Islet of Langerhans (tissue), 1 donor: ENCODE measurements around the gene IMPDH1.

ENCODE experiments used
- FAIRE-seq: peaks from one replicate; lab custom pipeline; 2011; peaks lifted over from hg19 to GRCh38; lab: Jason Lieb, UNC

Gene IMPDH1

DNA sequence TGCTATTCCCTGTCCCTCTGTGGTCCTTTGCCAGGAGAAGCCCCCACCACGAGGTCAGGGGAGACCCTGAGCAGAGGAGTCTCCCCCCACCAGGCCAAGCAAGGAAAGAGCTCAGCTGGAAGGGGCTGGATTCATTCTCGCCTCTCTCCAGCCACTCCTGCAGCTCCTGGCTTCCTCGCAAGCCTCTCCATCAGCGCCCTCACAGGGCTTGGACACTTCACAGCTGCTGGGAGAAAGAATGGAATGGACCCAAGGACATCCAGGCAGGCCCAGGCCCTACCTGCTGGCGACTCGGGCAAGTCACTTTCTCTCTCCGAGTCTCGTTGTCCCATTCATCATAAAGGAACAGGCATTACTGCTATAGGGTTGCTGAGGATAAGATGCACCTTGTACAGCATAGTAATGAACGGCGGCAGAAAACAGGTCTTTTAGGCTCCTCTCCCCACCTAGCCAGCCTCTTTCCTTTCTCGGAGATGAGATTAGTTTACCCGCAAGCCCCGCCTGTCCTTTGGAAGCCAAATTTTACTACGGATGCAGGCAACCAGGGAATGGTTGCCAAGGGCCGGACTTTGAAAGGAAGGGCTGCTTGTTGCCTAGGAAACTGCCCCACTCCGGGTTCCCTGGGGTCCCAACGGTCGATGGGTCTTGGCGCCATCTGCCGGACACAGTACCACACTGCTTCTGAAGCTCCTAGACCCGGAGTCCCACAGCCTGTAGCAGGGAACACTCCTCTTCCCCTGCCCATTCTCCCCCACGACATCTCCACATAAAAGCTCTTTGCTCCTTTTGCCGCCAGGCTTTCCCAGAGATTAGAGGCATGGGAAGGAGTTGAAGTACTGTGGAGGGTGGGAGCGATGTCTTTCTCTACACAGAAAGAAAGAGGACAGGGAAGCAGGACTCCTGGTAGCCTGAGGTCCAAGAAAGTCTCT, 22.3 kb downstream of the IMPDH1 start:
- FAIRE-seq, result no peak

DNA sequence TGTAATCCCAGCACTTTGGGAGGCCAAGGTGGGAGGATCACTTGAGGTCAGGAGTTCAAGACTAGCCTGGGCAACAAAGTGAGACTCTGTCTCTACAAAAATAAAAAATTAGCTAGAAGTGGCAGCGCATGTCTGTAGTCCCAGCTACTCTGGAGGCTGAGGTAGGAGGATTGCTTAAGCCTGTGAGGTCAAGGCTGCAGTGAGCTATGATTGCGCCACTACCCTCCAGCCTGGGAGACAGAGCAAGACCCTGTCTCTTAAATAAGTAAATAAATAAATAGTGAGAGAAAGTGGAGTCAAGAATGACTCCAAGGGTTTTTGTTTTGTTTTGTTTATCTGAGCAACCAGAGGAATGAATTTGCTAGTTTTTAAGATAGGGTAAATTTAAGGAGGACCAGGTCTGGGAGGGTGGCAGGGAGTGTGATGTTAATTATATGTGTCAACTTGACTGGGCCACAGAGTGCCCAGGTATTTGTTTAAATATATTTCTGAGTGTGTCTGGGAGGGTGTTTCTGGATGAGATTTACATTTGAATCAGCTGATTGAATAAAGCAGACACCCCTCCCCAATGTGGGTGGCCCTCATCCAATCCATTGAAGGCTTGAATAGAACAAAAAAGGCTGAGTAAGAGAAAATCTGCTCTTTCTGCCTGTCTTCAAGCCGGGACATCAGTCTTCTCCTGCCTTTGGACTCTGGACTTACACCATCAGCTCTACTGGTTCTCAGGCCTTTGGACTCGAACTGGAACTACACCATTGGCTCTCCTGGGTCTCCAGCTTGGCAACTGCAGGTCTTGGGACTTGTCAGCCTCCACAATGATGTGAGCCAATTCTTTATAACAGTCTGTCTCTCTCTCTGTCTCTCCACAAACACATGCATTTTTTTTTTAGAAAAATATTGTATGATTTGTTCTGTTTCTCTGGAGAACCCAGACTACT, 23.5 kb downstream of the IMPDH1 start:
- FAIRE-seq, result no peak

DNA sequence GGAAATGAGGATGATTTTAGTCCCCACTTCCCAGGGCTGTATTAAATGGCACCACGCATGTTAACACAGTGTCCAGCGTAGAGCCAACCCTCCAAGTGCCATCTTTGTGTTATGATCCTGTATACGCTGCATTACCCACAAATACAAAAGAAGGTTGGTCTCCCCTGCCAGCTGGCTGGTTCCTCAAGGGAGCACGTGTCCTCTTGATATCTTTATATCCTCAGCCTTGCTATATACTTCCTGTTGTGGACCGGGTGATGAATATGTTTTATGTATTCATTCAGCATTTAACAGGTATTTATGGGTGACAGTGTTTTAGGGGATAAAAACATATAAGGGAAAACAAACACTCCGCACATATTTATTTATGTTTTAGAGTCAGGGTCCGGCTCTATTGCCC, 25.1 kb downstream of the IMPDH1 start:
- FAIRE-seq, result no peak

- no peak for FAIRE-seq
Measured at GRCh38 chr7:128383776-128384175, 26.0 kb downstream of the IMPDH1 start.

DNA sequence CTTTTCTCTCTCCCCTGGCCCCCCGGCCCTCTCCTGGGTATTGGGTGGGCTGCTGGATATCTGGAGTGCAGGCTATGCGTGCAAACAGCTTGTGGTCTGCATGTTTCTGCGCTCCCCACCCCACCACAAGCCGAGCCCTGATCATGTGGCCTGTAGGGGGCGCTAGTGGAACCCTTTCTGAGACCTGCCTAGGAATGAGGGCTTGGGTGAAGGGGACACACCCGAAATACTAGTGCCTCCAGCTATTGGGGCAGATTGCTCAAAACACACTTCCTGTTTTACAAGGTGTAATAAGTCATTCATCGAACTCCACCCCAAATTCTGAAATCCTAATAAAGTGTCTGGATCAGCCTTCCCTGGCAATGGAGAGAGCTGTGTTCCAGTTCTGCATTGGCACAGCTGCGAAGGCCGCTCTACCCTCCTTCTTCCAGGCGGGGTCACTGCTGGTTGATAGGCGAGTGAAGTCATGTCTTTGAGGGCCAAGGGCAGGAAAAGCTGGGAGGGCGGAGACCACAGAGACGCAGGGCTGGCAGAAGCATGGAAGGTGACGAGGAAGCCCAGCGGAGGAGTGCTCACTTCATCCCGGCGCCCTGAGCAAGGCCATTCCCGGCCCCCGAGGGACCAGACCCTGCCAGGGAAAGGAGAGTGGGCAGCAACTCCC, 28.5 kb downstream of the IMPDH1 start:
- FAIRE-seq, result no peak

- FAIRE-seq, result no peak
Measured at GRCh38 chr7:128380483-128381106, 29.2 kb downstream of the IMPDH1 start.

DNA sequence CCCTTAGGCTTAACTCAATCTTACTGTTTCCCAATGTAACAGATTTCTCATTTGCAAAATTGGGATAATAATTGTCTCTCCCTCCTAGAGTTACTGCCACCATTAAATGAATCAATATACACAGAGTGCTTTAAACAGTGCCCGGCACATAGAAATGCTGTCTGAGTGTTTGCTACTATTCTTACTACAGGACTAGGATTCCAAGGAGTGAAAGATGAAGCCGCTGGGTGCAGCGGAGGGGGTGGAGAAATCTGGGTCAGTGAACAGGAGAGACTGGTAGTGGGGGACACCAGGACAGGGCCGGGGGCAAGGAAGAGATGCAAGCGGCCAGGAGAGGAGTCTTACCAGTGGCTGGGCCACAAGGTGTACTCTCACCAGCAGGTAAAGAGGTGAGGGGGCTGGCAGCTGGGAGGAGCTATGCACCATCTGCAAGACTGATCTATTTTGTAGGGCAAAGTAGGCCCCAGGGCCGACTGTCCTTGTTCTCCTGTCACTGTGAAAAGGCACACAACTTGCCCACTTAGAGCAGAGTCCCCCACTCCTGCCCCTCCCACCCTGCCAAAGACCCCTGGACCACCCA, 29.8 kb downstream of the IMPDH1 start:
- FAIRE-seq, result no peak

- no peak for FAIRE-seq
Measured at GRCh38 chr7:128378637-128379036, 31.1 kb downstream of the IMPDH1 start.

DNA sequence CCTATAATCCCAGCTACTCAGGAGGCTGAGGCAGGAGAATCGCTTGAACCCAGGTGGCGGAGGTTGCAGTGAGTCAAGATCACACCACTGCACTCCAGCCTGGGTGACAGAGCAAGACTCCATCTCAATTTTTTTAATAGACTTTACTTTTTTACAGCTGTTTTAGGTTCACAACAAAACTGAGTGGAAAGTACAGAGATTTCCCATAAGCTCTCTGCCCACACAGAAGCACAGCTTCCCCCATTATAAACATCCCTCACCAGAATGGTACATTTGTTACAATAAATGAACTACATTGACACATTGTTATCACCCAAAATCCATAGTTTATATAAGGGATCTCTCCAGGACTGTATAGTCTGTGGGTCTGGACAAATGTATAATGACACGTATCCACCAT, 33.7 kb downstream of the IMPDH1 start:
- FAIRE-seq, result no peak

DNA sequence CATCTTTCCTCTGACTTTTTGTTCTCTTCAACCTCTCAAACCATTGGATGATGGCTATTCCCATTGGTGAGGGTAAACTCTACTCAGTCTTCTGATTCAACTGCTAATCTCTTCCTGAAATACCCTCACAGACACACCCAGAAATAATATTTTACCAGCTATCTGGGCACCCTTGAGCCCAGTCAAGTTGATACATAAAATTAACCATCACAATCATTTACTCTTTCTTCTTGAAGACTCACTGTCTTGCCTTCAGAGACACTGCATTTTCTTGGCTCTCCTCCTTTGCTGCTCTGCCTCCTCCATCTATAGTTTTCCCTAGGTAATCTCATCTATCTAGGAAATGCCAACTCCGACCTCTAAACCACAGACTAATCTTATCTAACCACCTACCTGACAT, 35.7 kb downstream of the IMPDH1 start:
- no peak for FAIRE-seq

- FAIRE-seq, result no peak
Measured at GRCh38 chr7:128373606-128374005, 36.2 kb downstream of the IMPDH1 start.

GRCh38 chr7:128370491-128370890, 39.3 kb downstream of the IMPDH1 start:
- FAIRE-seq, result no peak

DNA sequence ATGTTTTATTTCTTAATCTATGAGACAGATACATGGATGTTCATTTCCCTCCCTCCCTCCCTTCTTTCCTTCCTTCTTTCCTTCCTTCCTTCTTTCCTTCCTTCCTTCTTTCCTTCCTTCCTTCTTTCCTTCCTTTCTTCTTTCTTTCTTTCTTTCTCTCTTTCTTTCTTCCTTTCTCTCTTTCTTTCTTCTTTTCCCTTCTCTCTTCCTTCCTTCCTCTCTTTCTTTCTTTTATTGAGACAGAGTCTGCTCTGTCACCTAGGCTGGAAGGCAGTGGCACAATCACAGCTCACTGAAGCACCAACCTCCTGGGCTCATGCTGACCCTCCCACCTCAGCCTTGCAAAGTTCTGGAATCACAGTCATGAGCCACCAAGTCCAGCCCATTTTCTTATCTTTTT, 42.8 kb downstream of the IMPDH1 start:
- no peak for FAIRE-seq

DNA sequence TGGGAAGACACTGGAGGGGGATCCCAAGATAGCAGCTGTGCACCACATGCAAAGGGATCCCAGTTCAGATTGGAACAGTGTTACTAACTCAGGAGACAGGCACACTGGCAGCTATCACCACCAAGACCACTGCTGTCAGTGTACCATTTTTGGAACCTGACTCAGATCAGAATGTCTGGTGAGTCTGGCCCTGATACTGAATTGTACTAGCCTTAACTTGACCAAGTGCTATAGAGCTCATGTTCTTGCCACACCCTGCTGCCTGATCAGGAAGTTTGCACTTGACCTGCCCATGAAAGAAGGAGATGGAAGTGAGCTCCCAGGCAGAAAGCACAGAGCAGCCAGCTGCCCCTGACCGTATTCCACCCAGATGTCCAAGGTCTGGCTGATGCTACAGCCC, 43.5 kb downstream of the IMPDH1 start:
- no peak for FAIRE-seq

GRCh38 chr7:128365432-128365831, 44.4 kb downstream of the IMPDH1 start:
- FAIRE-seq, result no peak

- no peak for FAIRE-seq
Measured at GRCh38 chr7:128364166-128364870, 45.5 kb downstream of the IMPDH1 start.

DNA sequence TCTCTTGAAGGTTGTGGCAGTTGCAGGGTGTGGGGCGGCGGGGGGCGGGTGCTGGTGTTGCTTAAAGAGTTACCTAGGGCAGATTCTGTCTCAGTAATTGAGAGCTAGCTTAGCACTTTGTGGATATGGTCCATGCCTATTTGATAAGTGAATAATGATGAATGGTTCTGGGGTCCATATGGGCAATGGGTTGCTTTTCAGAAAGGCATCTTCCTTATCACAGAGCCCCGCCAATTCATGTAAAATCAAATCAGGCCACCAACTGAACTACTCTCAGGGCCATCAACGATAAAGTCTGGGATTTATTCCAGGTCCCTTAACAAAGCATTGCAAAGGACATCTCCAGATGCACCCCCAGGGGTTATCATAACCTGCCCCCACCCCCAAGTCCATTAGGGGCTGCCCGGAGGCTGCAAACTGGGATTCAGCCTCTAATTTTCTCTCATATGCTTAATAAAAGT, 46.5 kb downstream of the IMPDH1 start:
- FAIRE-seq, result no peak

DNA sequence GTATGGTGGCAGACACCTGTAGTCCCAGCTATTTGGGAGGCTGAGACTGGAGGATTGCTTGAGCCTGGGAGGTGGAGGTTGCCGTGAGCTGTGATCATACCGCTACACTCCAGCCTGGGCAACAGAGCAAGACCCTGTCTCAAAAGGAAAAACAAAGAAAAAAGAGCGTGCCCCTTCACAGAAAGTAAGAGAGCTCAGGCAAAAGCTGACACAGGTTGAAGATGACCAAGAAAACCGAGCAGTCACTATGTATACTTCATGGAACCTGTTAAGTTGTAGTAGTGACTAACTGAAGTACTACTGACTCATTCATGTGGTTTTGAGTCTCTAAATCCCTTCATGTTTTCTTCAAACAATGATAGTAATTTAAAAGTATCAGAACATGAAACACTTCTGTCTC, 47.1 kb downstream of the IMPDH1 start:
- no peak for FAIRE-seq

DNA sequence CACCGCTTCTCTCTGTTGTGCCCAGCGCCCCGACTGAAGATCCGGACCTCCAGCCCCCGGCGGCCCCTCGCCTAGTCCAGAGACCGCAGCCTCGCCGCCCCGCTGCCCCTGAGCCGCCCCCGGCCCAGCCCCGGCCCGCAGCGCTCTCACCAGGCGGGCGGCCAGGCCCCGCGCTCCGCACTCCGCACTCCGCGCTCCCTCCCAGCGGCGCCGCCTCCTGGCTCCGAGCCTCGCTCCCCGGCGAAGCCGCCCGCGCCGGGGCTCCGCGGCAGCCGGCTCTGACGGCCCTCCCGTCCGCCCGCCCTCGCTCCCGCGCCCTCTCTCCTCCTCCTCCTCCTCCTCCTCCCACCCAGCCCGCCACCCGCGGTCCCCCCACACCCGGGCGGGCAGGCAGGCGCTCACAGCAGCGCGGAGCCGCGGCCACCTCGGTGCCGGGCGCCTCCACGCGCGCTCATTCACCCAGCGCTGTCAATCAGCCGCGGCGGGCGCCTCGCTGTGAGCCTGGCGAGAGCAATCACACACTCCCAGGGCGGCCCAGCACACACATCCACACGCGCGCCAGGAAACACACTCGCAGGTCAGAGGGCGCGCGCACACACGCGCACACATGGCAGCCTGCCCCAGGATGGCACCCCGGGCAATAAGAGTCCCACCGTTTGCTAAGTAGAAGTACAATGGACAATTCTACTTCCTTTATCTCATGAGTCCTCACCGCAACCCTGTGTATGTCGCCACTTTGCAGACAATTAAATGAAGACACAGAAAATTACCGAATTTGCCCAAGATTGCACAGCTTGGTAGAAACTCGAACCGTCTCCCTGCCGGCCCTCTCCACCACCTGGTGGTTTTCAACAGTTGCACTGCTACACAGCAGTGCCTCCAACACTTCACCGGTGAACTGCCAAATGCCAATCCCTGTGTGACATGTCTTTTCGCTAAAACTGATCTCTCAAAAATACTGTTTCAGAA, 48.1 kb downstream of the IMPDH1 start, which contains the start of gene PRRT4:
TSS of gene PRRT4 (minus strand) at position 280 of the 969 bp plus-strand sequence.
- no peak for FAIRE-seq

GRCh38 chr7:128360359-128360678, 49.5 kb downstream of the IMPDH1 start:
- no peak for FAIRE-seq
